Activated T-cell treated with anti-CD3 and anti-CD28 coated beads, Interleukin-2, amount 50 U/mL, for 24 hours (primary cell): Measurements from ENCODE around the gene NAV2.

ENCODE experiments used
- DNase-seq: peaks from one replicate; pipeline ENCODE4 v3.0.0-alpha.2; 2020
- H3K27ac Mint-ChIP-seq: 2 replicates; pipeline ENCODE4 v1.8.0; 2020; ENCODE audit warnings: mild to moderate bottlenecking, mixed read lengths
- H3K27me3 Mint-ChIP-seq: 2 replicates; pipeline ENCODE4 v1.8.0; 2020; ENCODE audit warnings: mixed read lengths
- H3K36me3 Mint-ChIP-seq: 2 replicates; pipeline ENCODE4 v1.8.0; 2020; ENCODE audit warnings: low read depth, mixed read lengths
- H3K4me1 Mint-ChIP-seq: 2 replicates; pipeline ENCODE4 v1.8.0; 2020; ENCODE audit warnings: low read depth, mixed read lengths
- H3K4me3 Mint-ChIP-seq: 2 replicates; pipeline ENCODE4 v1.8.0; 2020; ENCODE audit warnings: mild to moderate bottlenecking, moderate library complexity, mixed read lengths
- H3K9me3 Mint-ChIP-seq: 2 replicates; pipeline ENCODE4 v1.8.0; 2020; ENCODE audit warnings: mixed read lengths

The NAV2 gene

GRCh38 chr11:19840961-19841360, 128.3 kb downstream of the NAV2 start:
- Mint-ChIP-seq H3K27ac (no peak overlapping the region), H3K36me3 (no peaks in the 10 kb centered on the region), H3K9me3 (no peaks in the 10 kb centered on the region), H3K4me1 (no peaks in the 10 kb centered on the region), H3K27me3 (peaks cover 8% of the 10 kb centered on the region), H3K4me3 (no peak overlapping the region)
- no peak for DNase-seq

- Mint-ChIP-seq H3K36me3 (no peaks in the 10 kb centered on the region), H3K9me3 (no peaks in the 10 kb centered on the region), H3K27ac (no peak overlapping the region), H3K4me3 (no peak overlapping the region), H3K27me3 (peaks cover 8% of the 10 kb centered on the region), H3K4me1 (no peaks in the 10 kb centered on the region)
- DNase-seq: no peak
Measured at GRCh38 chr11:19842505-19842904, 129.9 kb downstream of the NAV2 start.

GRCh38 chr11:19843079-19843478, 130.4 kb downstream of the NAV2 start:
- Mint-ChIP-seq H3K27me3 (peaks cover 11% of the 10 kb centered on the region), H3K9me3 (no peaks in the 10 kb centered on the region), H3K36me3 (no peaks in the 10 kb centered on the region), H3K4me3 (no peak overlapping the region), H3K27ac (no peak overlapping the region), H3K4me1 (no peaks in the 10 kb centered on the region)
- no peak for DNase-seq

- H3K4me3 Mint-ChIP-seq: no peak overlapping the region
Measured at GRCh38 chr11:19844012-19844411, 131.4 kb downstream of the NAV2 start.

GRCh38 chr11:19844806-19845205, 132.2 kb downstream of the NAV2 start:
- Mint-ChIP-seq H3K9me3 (no peaks in the 10 kb centered on the region), H3K27me3 (peaks cover 11% of the 10 kb centered on the region), H3K4me3 (no peak overlapping the region), H3K4me1 (no peaks in the 10 kb centered on the region), H3K27ac (no peak overlapping the region), H3K36me3 (no peaks in the 10 kb centered on the region)
- DNase-seq: no peak

More at GRCh38 chr11:19844012-19844411, 131.4 kb downstream of the NAV2 start:
- H3K9me3 Mint-ChIP-seq: no peaks in the 10 kb centered on the region
- H3K27me3 Mint-ChIP-seq: peaks cover 11% of the 10 kb centered on the region
- H3K27ac Mint-ChIP-seq: no peak overlapping the region
- H3K36me3 Mint-ChIP-seq: no peaks in the 10 kb centered on the region
- no peak for DNase-seq
- H3K4me1 Mint-ChIP-seq: no peaks in the 10 kb centered on the region

- no peak for DNase-seq
- Mint-ChIP-seq H3K36me3 (no peaks in the 10 kb centered on the region), H3K4me3 (no peak overlapping the region), H3K4me1 (no peaks in the 10 kb centered on the region), H3K9me3 (no peaks in the 10 kb centered on the region), H3K27me3 (peaks cover 11% of the 10 kb centered on the region), H3K27ac (no peak overlapping the region)
Measured at GRCh38 chr11:19845626-19846025, 133.0 kb downstream of the NAV2 start.

- Mint-ChIP-seq H3K36me3 (no peaks in the 10 kb centered on the region), H3K4me1 (no peaks in the 10 kb centered on the region), H3K9me3 (peaks cover 2% of the 10 kb centered on the region), H3K27me3 (peaks cover 11% of the 10 kb centered on the region), H3K4me3 (no peak overlapping the region), H3K27ac (no peak overlapping the region)
- no peak for DNase-seq
Measured at GRCh38 chr11:19846654-19847305, 134.1 kb downstream of the NAV2 start.

GRCh38 chr11:19848219-19848618, 135.6 kb downstream of the NAV2 start:
- Mint-ChIP-seq H3K27ac (no peak overlapping the region), H3K27me3 (peaks cover 11% of the 10 kb centered on the region), H3K4me1 (no peaks in the 10 kb centered on the region), H3K4me3 (no peak overlapping the region), H3K9me3 (peaks cover 2% of the 10 kb centered on the region), H3K36me3 (no peaks in the 10 kb centered on the region)
- no peak for DNase-seq

GRCh38 chr11:19849107-19849789, 136.6 kb downstream of the NAV2 start:
- DNase-seq: no peak
- H3K9me3 Mint-ChIP-seq: peaks cover 2% of the 10 kb centered on the region
- no peaks in the 10 kb centered on the region for H3K36me3 Mint-ChIP-seq
- peaks cover 11% of the 10 kb centered on the region for H3K27me3 Mint-ChIP-seq
- H3K4me3 Mint-ChIP-seq: no peak overlapping the region
- no peaks in the 10 kb centered on the region for H3K4me1 Mint-ChIP-seq
- H3K27ac Mint-ChIP-seq: no peak overlapping the region

GRCh38 chr11:19849947-19850593, 137.4 kb downstream of the NAV2 start:
- Mint-ChIP-seq H3K4me1 (no peaks in the 10 kb centered on the region), H3K27me3 (peaks cover 9% of the 10 kb centered on the region), H3K4me3 (no peak overlapping the region)

GRCh38 chr11:19852288-19852687, 139.7 kb downstream of the NAV2 start:
- no peaks in the 10 kb centered on the region for H3K36me3 Mint-ChIP-seq
- peaks cover 8% of the 10 kb centered on the region for H3K27me3 Mint-ChIP-seq
- no peaks in the 10 kb centered on the region for H3K4me1 Mint-ChIP-seq
- no peak overlapping the region for H3K4me3 Mint-ChIP-seq
- H3K9me3 Mint-ChIP-seq: peaks cover 2% of the 10 kb centered on the region
- H3K27ac Mint-ChIP-seq: no peak overlapping the region
- no peak for DNase-seq

More at GRCh38 chr11:19849947-19850593, 137.4 kb downstream of the NAV2 start:
- Mint-ChIP-seq H3K36me3 (no peaks in the 10 kb centered on the region), H3K9me3 (peaks cover 2% of the 10 kb centered on the region), H3K27ac (no peak overlapping the region)
- DNase-seq: no peak

- H3K36me3 Mint-ChIP-seq: no peaks in the 10 kb centered on the region
- H3K4me3 Mint-ChIP-seq: no peak overlapping the region
- H3K9me3 Mint-ChIP-seq: peaks cover 2% of the 10 kb centered on the region
- H3K27ac Mint-ChIP-seq: no peak overlapping the region
- H3K4me1 Mint-ChIP-seq: no peaks in the 10 kb centered on the region
- DNase-seq: no peak
- H3K27me3 Mint-ChIP-seq: peaks cover 7% of the 10 kb centered on the region
Measured at GRCh38 chr11:19853016-19853415, 140.4 kb downstream of the NAV2 start.

GRCh38 chr11:19853920-19854319, 141.3 kb downstream of the NAV2 start:
- H3K4me3 Mint-ChIP-seq: no peak overlapping the region
- H3K9me3 Mint-ChIP-seq: peaks cover 2% of the 10 kb centered on the region
- no peaks in the 10 kb centered on the region for H3K36me3 Mint-ChIP-seq
- H3K27ac Mint-ChIP-seq: no peak overlapping the region
- no peaks in the 10 kb centered on the region for H3K4me1 Mint-ChIP-seq
- peaks cover 13% of the 10 kb centered on the region for H3K27me3 Mint-ChIP-seq
- no peak for DNase-seq

GRCh38 chr11:19861171-19861570, 148.5 kb downstream of the NAV2 start:
- no peak for DNase-seq
- Mint-ChIP-seq H3K4me1 (no peaks in the 10 kb centered on the region), H3K4me3 (no peak overlapping the region), H3K27ac (no peak overlapping the region), H3K27me3 (peaks cover 11% of the 10 kb centered on the region), H3K9me3 (no peaks in the 10 kb centered on the region), H3K36me3 (no peaks in the 10 kb centered on the region)

GRCh38 chr11:19862091-19862490, 149.5 kb downstream of the NAV2 start:
- no peaks in the 10 kb centered on the region for H3K9me3 Mint-ChIP-seq
- H3K27ac Mint-ChIP-seq: no peak overlapping the region
- no peak for DNase-seq
- H3K36me3 Mint-ChIP-seq: no peaks in the 10 kb centered on the region
- no peak overlapping the region for H3K4me3 Mint-ChIP-seq
- H3K27me3 Mint-ChIP-seq: peaks cover 7% of the 10 kb centered on the region
- no peaks in the 10 kb centered on the region for H3K4me1 Mint-ChIP-seq
